Nephron progenitor cell (in vitro differentiated cells): ENCODE data around the gene PPP1R7.

Experiments used
- DNase-seq: peaks from one replicate; pipeline ENCODE4 v3.0.0; 2021
- H3K27ac Mint-ChIP-seq: 2 replicates; pipeline ENCODE4 v1.8.0; 2021; ENCODE audit warnings: mild to moderate bottlenecking, moderate library complexity, mixed read lengths
- H3K27me3 Mint-ChIP-seq: 2 replicates; pipeline ENCODE4 v1.8.0; 2021; ENCODE audit warnings: mild to moderate bottlenecking, low read depth, mixed read lengths; ENCODE audit not compliant: poor library complexity
- H3K36me3 Mint-ChIP-seq: 2 replicates; pipeline ENCODE4 v1.8.0; 2021; ENCODE audit warnings: low read depth, mixed read lengths
- H3K4me1 Mint-ChIP-seq: 2 replicates; pipeline ENCODE4 v1.8.0; 2021; ENCODE audit warnings: mixed read lengths
- H3K4me3 Mint-ChIP-seq: 2 replicates; pipeline ENCODE4 v1.8.0; 2021; ENCODE audit warnings: mild to moderate bottlenecking, moderate library complexity, mixed read lengths
- H3K9me3 Mint-ChIP-seq: 2 replicates; pipeline ENCODE4 v1.8.0; 2021; ENCODE audit warnings: mild to moderate bottlenecking, moderate library complexity, mixed read lengths
- TF ChIP-seq, protein P1 (sequence below): fragments of 200-600 bp; sonication (generic); IDR thresholded peaks from 2 replicates; pipeline ENCODE4 v1.5.0; 2021; ENCODE audit warnings: antibody characterized with exemption

The PPP1R7 gene

DNA sequence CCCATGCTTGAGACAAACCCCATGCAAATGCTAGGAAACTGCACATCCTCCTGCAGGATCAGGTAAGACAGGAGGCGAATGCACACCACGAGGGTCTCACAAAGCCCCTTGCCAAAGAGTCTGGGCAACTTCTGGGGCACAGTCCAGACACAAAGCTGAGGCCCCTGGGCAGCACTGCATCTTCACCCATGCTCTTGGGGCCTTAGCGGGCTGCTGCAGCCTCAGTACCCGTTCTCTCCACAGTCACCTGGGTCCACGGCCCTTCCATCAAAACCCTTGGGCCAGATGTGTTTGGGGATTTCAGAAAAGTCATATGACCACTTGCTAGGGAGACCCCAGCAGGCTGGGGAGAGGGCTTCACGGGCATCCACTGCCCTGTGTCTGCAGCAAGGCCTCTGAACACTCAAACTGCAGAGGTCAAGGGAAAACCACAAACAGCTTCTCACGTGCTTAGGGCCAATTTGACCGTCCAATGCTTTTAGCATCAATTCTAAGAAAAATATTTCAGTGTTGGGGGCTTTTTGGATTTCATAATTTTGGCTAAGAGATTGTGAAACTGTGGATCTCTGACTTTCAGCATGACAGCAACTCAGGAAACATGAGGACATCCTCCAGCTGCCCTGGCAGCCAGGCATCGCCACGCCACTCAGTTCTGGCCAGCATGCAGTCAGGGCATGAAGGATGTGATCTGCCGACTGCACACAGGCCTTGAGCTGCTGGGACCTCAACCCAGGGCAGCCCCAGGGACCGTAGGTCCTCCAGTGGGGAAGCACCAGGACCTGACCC, 21.0 kb upstream of the PPP1R7 start:
- Mint-ChIP-seq H3K27me3 (no peaks in the 10 kb centered on the region), H3K9me3 (no peaks in the 10 kb centered on the region), H3K36me3 (peaks cover 20% of the 10 kb centered on the region), H3K4me1 (no peaks in the 10 kb centered on the region), H3K4me3 (no peak overlapping the region), H3K27ac (no peak overlapping the region)
- no peak for DNase-seq
- TF ChIP-seq, protein P1, sequence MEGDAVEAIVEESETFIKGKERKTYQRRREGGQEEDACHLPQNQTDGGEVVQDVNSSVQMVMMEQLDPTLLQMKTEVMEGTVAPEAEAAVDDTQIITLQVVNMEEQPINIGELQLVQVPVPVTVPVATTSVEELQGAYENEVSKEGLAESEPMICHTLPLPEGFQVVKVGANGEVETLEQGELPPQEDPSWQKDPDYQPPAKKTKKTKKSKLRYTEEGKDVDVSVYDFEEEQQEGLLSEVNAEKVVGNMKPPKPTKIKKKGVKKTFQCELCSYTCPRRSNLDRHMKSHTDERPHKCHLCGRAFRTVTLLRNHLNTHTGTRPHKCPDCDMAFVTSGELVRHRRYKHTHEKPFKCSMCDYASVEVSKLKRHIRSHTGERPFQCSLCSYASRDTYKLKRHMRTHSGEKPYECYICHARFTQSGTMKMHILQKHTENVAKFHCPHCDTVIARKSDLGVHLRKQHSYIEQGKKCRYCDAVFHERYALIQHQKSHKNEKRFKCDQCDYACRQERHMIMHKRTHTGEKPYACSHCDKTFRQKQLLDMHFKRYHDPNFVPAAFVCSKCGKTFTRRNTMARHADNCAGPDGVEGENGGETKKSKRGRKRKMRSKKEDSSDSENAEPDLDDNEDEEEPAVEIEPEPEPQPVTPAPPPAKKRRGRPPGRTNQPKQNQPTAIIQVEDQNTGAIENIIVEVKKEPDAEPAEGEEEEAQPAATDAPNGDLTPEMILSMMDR: no peak

DNA sequence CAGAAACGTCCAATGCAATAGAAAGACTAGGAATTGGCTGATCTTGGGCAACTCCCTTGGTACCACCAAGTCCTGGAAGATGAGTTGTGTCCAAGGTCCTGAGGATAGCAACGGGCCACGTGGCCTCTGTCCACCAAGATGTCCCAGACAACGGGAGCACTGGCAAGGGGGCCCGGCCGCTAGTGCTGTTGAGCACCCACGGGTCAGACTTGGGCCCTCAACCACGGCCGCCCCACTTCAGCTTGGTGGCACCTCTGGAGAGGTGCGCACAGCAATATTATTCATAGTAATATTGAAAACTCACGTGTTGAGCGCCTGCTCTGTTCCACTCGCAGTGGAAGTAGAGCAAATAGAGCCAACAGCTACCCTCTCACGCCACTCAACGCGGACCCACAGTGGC, 20.0 kb upstream of the PPP1R7 start:
- DNase-seq: no peak
- H3K4me1 Mint-ChIP-seq: no peaks in the 10 kb centered on the region
- H3K36me3 Mint-ChIP-seq: peaks cover 20% of the 10 kb centered on the region
- no peaks in the 10 kb centered on the region for H3K9me3 Mint-ChIP-seq
- no peak overlapping the region for H3K4me3 Mint-ChIP-seq
- H3K27me3 Mint-ChIP-seq: no peaks in the 10 kb centered on the region
- H3K27ac Mint-ChIP-seq: no peak overlapping the region
- TF ChIP-seq, protein P1: no peak

DNA sequence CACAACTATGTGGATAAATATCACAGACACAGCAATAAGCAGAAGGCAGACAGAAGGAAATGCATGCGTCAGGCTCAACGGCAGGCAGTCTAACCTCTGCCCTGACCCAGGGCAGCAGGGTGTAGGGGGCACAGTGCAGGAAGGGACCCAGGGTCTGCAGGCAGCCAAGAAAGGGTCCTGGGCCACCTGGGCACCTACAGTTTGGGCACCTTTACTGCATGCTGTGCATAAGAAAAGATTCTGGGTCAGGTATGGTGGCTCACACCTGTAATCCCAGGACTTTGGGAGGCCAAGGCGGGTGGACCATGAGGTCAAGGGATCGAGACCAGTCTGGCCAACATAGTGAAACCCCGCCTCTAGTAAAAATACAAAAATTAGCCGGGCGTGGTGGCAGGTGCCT, 18.7 kb upstream of the PPP1R7 start:
- no peaks in the 10 kb centered on the region for H3K9me3 Mint-ChIP-seq
- no peak overlapping the region for H3K27ac Mint-ChIP-seq
- no peak overlapping the region for H3K4me3 Mint-ChIP-seq
- TF ChIP-seq, protein P1: no peak
- no peaks in the 10 kb centered on the region for H3K4me1 Mint-ChIP-seq
- peaks cover 20% of the 10 kb centered on the region for H3K36me3 Mint-ChIP-seq
- no peak for DNase-seq
- H3K27me3 Mint-ChIP-seq: no peaks in the 10 kb centered on the region

DNA sequence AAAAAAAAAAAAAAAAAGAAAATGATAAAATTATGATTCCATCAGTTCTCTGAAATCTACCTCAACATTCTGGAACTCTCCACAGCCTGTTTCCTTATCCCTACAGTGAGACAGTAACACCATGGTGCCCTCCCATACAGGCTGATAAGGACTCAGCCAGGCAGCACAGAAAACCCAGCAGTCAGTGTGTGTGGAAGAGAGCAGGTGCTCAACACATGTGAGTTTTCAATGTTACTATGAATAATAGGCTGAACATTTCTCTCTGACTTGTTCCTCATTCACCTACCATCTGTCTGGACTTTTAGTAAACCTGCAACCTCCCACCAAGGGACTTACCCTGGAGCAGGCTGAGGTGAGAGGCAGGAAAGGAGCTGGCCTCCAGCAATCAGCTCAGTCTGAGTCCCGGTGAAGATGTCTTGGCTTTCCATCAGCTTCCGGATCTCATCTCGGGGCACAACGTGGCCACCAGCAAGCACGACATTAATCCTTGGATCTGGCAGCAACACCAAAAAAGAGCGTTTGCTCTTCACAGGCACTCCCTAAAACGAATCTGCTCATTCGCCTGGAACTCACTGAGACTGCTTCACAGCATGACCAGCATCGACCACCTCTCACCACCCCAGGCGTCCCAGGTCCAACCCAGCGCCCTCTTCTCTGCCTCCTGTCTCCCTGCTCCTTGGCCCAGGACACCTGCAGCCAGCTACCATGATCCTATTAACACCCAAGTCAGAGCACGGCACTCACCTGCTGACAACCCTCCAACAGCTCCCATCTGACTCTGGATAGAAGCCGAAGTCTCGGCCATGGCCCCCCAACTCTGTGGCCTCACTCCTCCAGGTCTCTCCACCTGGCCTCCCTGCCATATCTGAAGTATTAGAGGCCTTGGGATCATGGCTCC, 17.5 kb upstream of the PPP1R7 start:
- no peak for DNase-seq
- Mint-ChIP-seq H3K9me3 (no peaks in the 10 kb centered on the region), H3K27me3 (no peaks in the 10 kb centered on the region), H3K27ac (no peak overlapping the region), H3K4me3 (no peak overlapping the region), H3K4me1 (no peaks in the 10 kb centered on the region), H3K36me3 (peaks cover 20% of the 10 kb centered on the region)
- TF ChIP-seq, protein P1: no peak

DNA sequence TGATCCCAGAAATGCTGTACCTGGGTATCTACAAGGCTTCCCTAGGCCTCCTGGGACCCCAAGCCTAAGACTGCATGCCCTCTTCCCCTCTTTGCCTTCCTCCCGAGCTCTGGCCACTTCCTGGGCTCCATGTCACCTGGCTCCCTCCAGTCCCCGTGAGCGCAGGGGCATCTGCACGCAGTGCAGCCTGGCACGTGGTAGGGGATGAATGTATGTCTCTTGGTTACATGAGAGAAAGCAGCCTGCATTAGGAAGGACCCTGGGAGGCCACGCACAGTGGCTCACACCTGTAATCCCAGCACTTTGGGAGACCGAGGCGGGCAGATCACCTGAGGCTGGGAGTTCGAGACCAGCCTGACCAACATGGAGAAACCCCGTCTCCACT, 16.8 kb upstream of the PPP1R7 start:
- TF ChIP-seq, protein P1: no peak
- H3K27ac Mint-ChIP-seq: no peak overlapping the region
- H3K9me3 Mint-ChIP-seq: no peaks in the 10 kb centered on the region
- H3K36me3 Mint-ChIP-seq: peaks cover 20% of the 10 kb centered on the region
- no peaks in the 10 kb centered on the region for H3K27me3 Mint-ChIP-seq
- no peak overlapping the region for H3K4me3 Mint-ChIP-seq
- no peak for DNase-seq
- H3K4me1 Mint-ChIP-seq: no peaks in the 10 kb centered on the region
